GM11168 (cell line): ENCODE measurements around the gene PDE2A.

Source experiments
- in situ Hi-C: fragments of 300-500 bp; cut with MboI; formaldehyde crosslinking; loops from one replicate; pipeline ENCODE4 v1.12.0; 2022; ENCODE audit warnings: low sequenced_read_pairs; ENCODE audit not compliant: unreplicated experiment

PDE2A gene

GRCh38 chr11:72582206-72583176 lies 91.7 kb downstream of the PDE2A start:
- in situ Hi-C loops: loop anchor here (5.0 kb wide), 1 partner anchor 65 kb away; no protein-coding TSS in a partner anchor

- in situ Hi-C loops: loop anchor here (5.0 kb wide), 1 partner anchor 66 kb away; no protein-coding TSS in a partner anchor
Measured at GRCh38 chr11:72581067-72581466, 93.2 kb downstream of the PDE2A start.

GRCh38 chr11:72580642-72580950 lies 93.6 kb downstream of the PDE2A start:
- in situ Hi-C loops: loop anchor here (5.0 kb wide), 1 partner anchor 67 kb away; no protein-coding TSS in a partner anchor

GRCh38 chr11:72579816-72580641 lies 94.2 kb downstream of the PDE2A start:
- in situ Hi-C loops: loop anchor here (5.0 to 10.0 kb wide), 2 partner anchors 67 to 105 kb away; no protein-coding TSS in a partner anchor

GRCh38 chr11:72578991-72579815 lies 95.0 kb downstream of the PDE2A start:
- in situ Hi-C loops: loop anchor here (10.0 kb wide), 1 partner anchor 104 kb away; no protein-coding TSS in a partner anchor

- in situ Hi-C loops: loop anchor here (10.0 kb wide), 1 partner anchor 104 kb away; no protein-coding TSS in a partner anchor
Measured at GRCh38 chr11:72578566-72578965, 95.7 kb downstream of the PDE2A start.

- in situ Hi-C loops: loop anchor here (10.0 kb wide), 1 partner anchor 103 kb away; no protein-coding TSS in a partner anchor
Measured at GRCh38 chr11:72578051-72578450, 96.2 kb downstream of the PDE2A start.

GRCh38 chr11:72577271-72577721 lies 96.9 kb downstream of the PDE2A start:
- in situ Hi-C loops: loop anchor here (10.0 kb wide), 1 partner anchor 102 kb away; no protein-coding TSS in a partner anchor

- in situ Hi-C loops: loop anchor here (10.0 kb wide), 1 partner anchor 102 kb away; no protein-coding TSS in a partner anchor
Measured at GRCh38 chr11:72576661-72577060, 97.6 kb downstream of the PDE2A start.

GRCh38 chr11:72576243-72576595 lies 98.0 kb downstream of the PDE2A start:
- in situ Hi-C loops: loop anchor here (10.0 kb wide), 1 partner anchor 101 kb away; no protein-coding TSS in a partner anchor

- in situ Hi-C loops: loop anchor here (10.0 kb wide), 1 partner anchor 101 kb away; no protein-coding TSS in a partner anchor
Measured at GRCh38 chr11:72575533-72576242, 98.5 kb downstream of the PDE2A start.

- in situ Hi-C loops: loop anchor here (10.0 kb wide), 1 partner anchor 100 kb away; no protein-coding TSS in a partner anchor
Measured at GRCh38 chr11:72574548-72575460, 99.4 kb downstream of the PDE2A start.

- in situ Hi-C loops: loop anchor here (10.0 kb wide), 1 partner anchor 99 kb away; no protein-coding TSS in a partner anchor
Measured at GRCh38 chr11:72573855-72574445, 100.3 kb downstream of the PDE2A start.

GRCh38 chr11:72573072-72573854 lies 101.0 kb downstream of the PDE2A start:
- in situ Hi-C loops: loop anchor here (10.0 kb wide), 1 partner anchor 98 kb away; no protein-coding TSS in a partner anchor

GRCh38 chr11:72572540-72572939 lies 101.7 kb downstream of the PDE2A start:
- in situ Hi-C loops: loop anchor here (10.0 kb wide), 1 partner anchor 98 kb away; no protein-coding TSS in a partner anchor
